IMR-90 (cell line): Measurements from ENCODE around the gene KCTD5. TPM values are rescaled to one million over a fixed set of nuclear protein-coding genes. Genes with fewer than 3 reads are reported as not detected.
A peak's percentile ranks its signal among the peaks of the same experiment; 100 is the strongest.

Source experiments
- ATAC-seq: fragments of 200-7000 bp; cut with Tn5 transposase; 2 replicates; pipeline ENCODE4 v1.9.1; 2020; ENCODE audit warnings: low read depth, mild to moderate bottlenecking, moderate library complexity
- BruUV-seq: library from RNA; stranded (reverse); fragments of 400-500 nt; replicated peaks from 2 replicates; lab custom pipeline; 2021; lab: Mats Ljungman, UMichigan
- CTCF ChIA-PET: fragments of 300-600 bp; formaldehyde crosslinking; extraction: SDS; loops from one replicate; lab custom pipeline; 2021; ENCODE audit warnings: antibody characterized with exemption; lab: Yijun Ruan, JAX
- POLR2A ChIA-PET: fragments of 300-600 bp; sonication (Branson Sonifier 250); formaldehyde crosslinking; loops from one replicate; lab custom pipeline; 2022; ENCODE audit warnings: antibody characterized with exemption; ENCODE audit not compliant: unreplicated experiment; lab: Charles Lee
- DNase-seq: peaks from one replicate; pipeline ENCODE4 v3.0.0; 2013
- H2AFZ ChIP-seq: replicated peaks from 2 replicates; pipeline ENCODE3; 2013; ENCODE audit warnings: low read length, mild to moderate bottlenecking; ENCODE audit not compliant: poor library complexity
- H2AK5ac ChIP-seq: 2 replicates; pipeline ENCODE4 v1.6.1; 2013; ENCODE audit warnings: low read depth, low read length, inconsistent platforms
- H2AK9ac ChIP-seq: replicated peaks from 2 replicates; pipeline ENCODE3; 2013; ENCODE audit warnings: mild to moderate bottlenecking, low read depth, low read length, moderate library complexity; ENCODE audit not compliant: poor library complexity
- H2BK120ac ChIP-seq: 2 replicates; pipeline ENCODE4 v1.6.1; 2013; ENCODE audit warnings: low read depth, low read length, inconsistent platforms
- H2BK15ac ChIP-seq: 3 replicates; pipeline ENCODE4 v1.6.1; 2013; ENCODE audit warnings: low read depth, low read length, inconsistent platforms
- H2BK20ac ChIP-seq: 2 replicates; pipeline ENCODE4 v1.6.1; 2013; ENCODE audit warnings: low read depth, mild to moderate bottlenecking, inconsistent platforms, low read length, moderate library complexity
- H2BK5ac ChIP-seq: 2 replicates; pipeline ENCODE4 v1.6.1; 2013; ENCODE audit warnings: mild to moderate bottlenecking, low read depth, low read length, inconsistent platforms; ENCODE audit not compliant: poor library complexity, severe bottlenecking
- H3K14ac ChIP-seq: replicated peaks from 2 replicates; pipeline ENCODE4 v1.6.1; 2013; ENCODE audit warnings: low read depth, low read length, inconsistent platforms
- H3K18ac ChIP-seq: 2 replicates; pipeline ENCODE4 v1.6.1; 2013; ENCODE audit warnings: low read depth, low read length, control low read depth
- H3K23ac ChIP-seq: 2 replicates; pipeline ENCODE4 v1.6.1; 2013; ENCODE audit warnings: low read depth, low read length, inconsistent platforms
- H3K27ac ChIP-seq: 2 replicates; pipeline ENCODE4 v1.5.1; 2013; ENCODE audit warnings: mild to moderate bottlenecking, control low read depth, low read length; ENCODE audit not compliant: insufficient read depth
- H3K27me3 ChIP-seq: 2 replicates; pipeline ENCODE4 v1.6.1; 2013; ENCODE audit warnings: low read length; ENCODE audit not compliant: control insufficient read depth, insufficient read depth
- H3K36me3 ChIP-seq: 2 replicates; pipeline ENCODE4 v1.6.1; 2013; ENCODE audit warnings: low read length, mixed read lengths; ENCODE audit not compliant: control insufficient read depth, insufficient read depth
- H3K4ac ChIP-seq: 2 replicates; pipeline ENCODE4 v1.6.1; 2013; ENCODE audit warnings: low read depth, low read length, inconsistent platforms
- H3K4me1 ChIP-seq: 2 replicates; pipeline ENCODE4 v1.6.1; 2013; ENCODE audit warnings: low read length, mixed read lengths; ENCODE audit not compliant: control insufficient read depth, insufficient read depth
- H3K4me2 ChIP-seq: 2 replicates; pipeline ENCODE4 v1.6.1; 2013; ENCODE audit warnings: low read depth, mild to moderate bottlenecking, control low read depth, low read length, moderate library complexity
- H3K4me3 ChIP-seq: 2 replicates; pipeline ENCODE4 v1.5.1; 2013; ENCODE audit warnings: low read depth, mild to moderate bottlenecking, control low read depth, low read length, moderate library complexity; ENCODE audit not compliant: insufficient read depth
- H3K56ac ChIP-seq: 2 replicates; pipeline ENCODE4 v1.6.1; 2013; ENCODE audit warnings: low read length, inconsistent platforms; ENCODE audit not compliant: insufficient read depth; ENCODE audit errors: extremely low read depth
- H3K79me1 ChIP-seq, 2 experiments: 2 replicates each; pipeline ENCODE4 v1.6.1; 2013; ENCODE audit warnings: low read length in 2 of 2, inconsistent platforms in 1 of 2, low read depth in 1 of 2
- H3K9ac ChIP-seq: 2 replicates; pipeline ENCODE4 v1.6.1; 2013; ENCODE audit warnings: low read depth, low read length, control low read depth
- H3K9me1 ChIP-seq: 2 replicates; pipeline ENCODE4 v1.6.1; 2013; ENCODE audit warnings: low read length, inconsistent platforms; ENCODE audit not compliant: insufficient read depth
- H3K9me3 ChIP-seq: 2 replicates; pipeline ENCODE4 v1.6.1; 2013; ENCODE audit warnings: low read length; ENCODE audit not compliant: control insufficient read depth, insufficient read depth
- H4K20me1 ChIP-seq: 2 replicates; pipeline ENCODE4 v1.6.1; 2013; ENCODE audit warnings: low read length, inconsistent platforms; ENCODE audit not compliant: insufficient read depth
- H4K5ac ChIP-seq: 2 replicates; pipeline ENCODE4 v1.6.1; 2013; ENCODE audit warnings: mild to moderate bottlenecking, low read depth, low read length, control low read depth
- H4K8ac ChIP-seq, 2 experiments: 2 replicates each; pipeline ENCODE4 v1.6.1; 2013; ENCODE audit warnings: low read depth in 2 of 2, low read length in 2 of 2, control low read depth in 1 of 2, inconsistent platforms in 1 of 2
- H4K91ac ChIP-seq: 2 replicates; pipeline ENCODE4 v1.6.1; 2013; ENCODE audit warnings: low read depth, low read length, inconsistent platforms; ENCODE audit not compliant: insufficient read depth
- BHLHE40 ChIP-seq: fragments of 150-350 bp; IDR thresholded peaks from 2 replicates; pipeline ENCODE4 v1.6.1; 2016; ENCODE audit warnings: mild to moderate bottlenecking, low read depth, low read length
- CEBPB ChIP-seq: IDR thresholded peaks from 2 replicates; pipeline ENCODE4 v1.6.1; 2012; ENCODE audit warnings: low read depth, low read length, improper control_type of control experiment
- CHD1 ChIP-seq: IDR thresholded peaks from 2 replicates; pipeline ENCODE4 v1.6.1; 2012; ENCODE audit warnings: low read depth, low read length, improper control_type of control experiment
- NFE2L2 ChIP-seq: fragments of 150-350 bp; IDR thresholded peaks from 2 replicates; pipeline ENCODE4 v1.6.1; 2016; ENCODE audit warnings: low read depth, mild to moderate bottlenecking, low read length
- POLR2A ChIP-seq: IDR thresholded peaks from 2 replicates; pipeline ENCODE4 v1.6.1; 2012; ENCODE audit warnings: mild to moderate bottlenecking, low read depth, low read length
- RAD21 ChIP-seq: IDR thresholded peaks from 2 replicates; pipeline ENCODE4 v1.6.1; 2012; ENCODE audit warnings: low read length, improper control_type of control experiment
- RCOR1 ChIP-seq: IDR thresholded peaks from 2 replicates; pipeline ENCODE4 v1.6.1; 2012; ENCODE audit warnings: mild to moderate bottlenecking, low read length, improper control_type of control experiment; ENCODE audit not compliant: insufficient replicate concordance
- SMC3 ChIP-seq: fragments of 150-350 bp; IDR thresholded peaks from 2 replicates; pipeline ENCODE4 v1.6.1; 2016; ENCODE audit warnings: low read depth, mild to moderate bottlenecking, antibody characterized with exemption, low read length, moderate library complexity
- USF2 ChIP-seq: fragments of 150-350 bp; IDR thresholded peaks from 2 replicates; pipeline ENCODE4 v1.6.1; 2017; ENCODE audit warnings: mild to moderate bottlenecking, antibody characterized with exemption, low read length, low read depth
- WGBS, 2 experiments: methylation state at CpG; one replicate each; pipeline versions ENCODE4 v1.1.5 to v1.1.7; 2013; ENCODE audit warnings: missing lambda C conversion rate in 2 of 2; ENCODE audit not compliant: insufficient read length in 1 of 2; ENCODE audit errors: extremely low coverage in 2 of 2; 5-methylcytosine and 5-hydroxymethylcytosine counted together
- dilution Hi-C: fragments of 300-500 bp; cut with HindIII; formaldehyde crosslinking; loops from one replicate; pipeline ENCODE4 v1.14.3; 2018; ENCODE audit warnings: low sequenced_read_pairs; ENCODE audit not compliant: unreplicated experiment
- in situ Hi-C: fragments of 300-500 bp; cut with MboI; formaldehyde crosslinking; loops from 3 replicates; pipeline ENCODE4 v1.14.3; 2019; ENCODE audit warnings: low sequenced_read_pairs, inconsistent platforms, mixed read lengths
- intact Hi-C: fragments of 100-400 bp; cut with micrococcal nuclease; formaldehyde crosslinking; loops from 2 replicates; pipeline ENCODE4 v1.10.0; 2022
- polyA plus RNA-seq, 3 experiments: library from polyadenylated mRNA; depleted of rRNA; stranded (reverse); fragments of >200 nt; gene quantifications; 2 replicates each; pipeline ENCODE4 v1.2.3, GENCODE V29; 2012; ENCODE audit warnings: low replicate concordance in 1 of 3
- total RNA-seq: library from RNA; depleted of rRNA; stranded (reverse); fragments of >200 nt; gene quantifications from 2 replicates; pipeline ENCODE4 v1.2.3, GENCODE V29; 2012
- TF ChIP-seq, protein P1 (sequence below): conservative IDR thresholded peaks from 2 replicates; pipeline ENCODE4 v1.5.1; 2012; ENCODE audit warnings: mild to moderate bottlenecking, low read depth, low read length, improper control_type of control experiment

Gene KCTD5
- total and polyA plus RNA-seq, 2 of the 4 experiments (the other 2 are of a cell fraction): 17.2 to 56.2 TPM

- H3K4me2 ChIP-seq: no peak overlapping the region
- H2AFZ ChIP-seq: peak overlapping the region; percentile 51
- no peak overlapping the region for H2BK15ac ChIP-seq
- in situ Hi-C loops (no loop called here), intact Hi-C loops (no loop called here), dilution Hi-C loops (no loop called here)
- H3K9me1 ChIP-seq: peaks cover 3% of the 10 kb centered on the region
- H3K79me1 ChIP-seq: peaks cover 10 to 44% of the 10 kb centered on the region in 2 experiments
- no peak overlapping the region for H3K18ac ChIP-seq
- H2AK5ac ChIP-seq: no peak overlapping the region
- DNase-seq: peak; percentile 52
- no peaks in the 10 kb centered on the region for H3K27me3 ChIP-seq
- H2BK20ac ChIP-seq: no peak overlapping the region
- H4K5ac ChIP-seq: no peak overlapping the region
- WGBS, 2 experiments: 73% methylated on average over 9 of the region's 24 CpGs; no CpG with 5 or more reads in 1 of the 2 experiments
- H2BK120ac ChIP-seq: no peak overlapping the region
- H2AK9ac ChIP-seq: no peak overlapping the region
- no peak overlapping the region for H4K8ac ChIP-seq
- CTCF ChIA-PET: no interaction called here
- TF ChIP-seq USF2 (peak; percentile 76), RCOR1 (no peak), RAD21 (no peak), BHLHE40 (peak; percentile 18; the same call in 1 of the 2 replicates), CEBPB (no peak), POLR2A (no peak), SMC3 (no peak), CHD1 (no peak), NFE2L2 (no peak)
- TF ChIP-seq, protein P1, sequence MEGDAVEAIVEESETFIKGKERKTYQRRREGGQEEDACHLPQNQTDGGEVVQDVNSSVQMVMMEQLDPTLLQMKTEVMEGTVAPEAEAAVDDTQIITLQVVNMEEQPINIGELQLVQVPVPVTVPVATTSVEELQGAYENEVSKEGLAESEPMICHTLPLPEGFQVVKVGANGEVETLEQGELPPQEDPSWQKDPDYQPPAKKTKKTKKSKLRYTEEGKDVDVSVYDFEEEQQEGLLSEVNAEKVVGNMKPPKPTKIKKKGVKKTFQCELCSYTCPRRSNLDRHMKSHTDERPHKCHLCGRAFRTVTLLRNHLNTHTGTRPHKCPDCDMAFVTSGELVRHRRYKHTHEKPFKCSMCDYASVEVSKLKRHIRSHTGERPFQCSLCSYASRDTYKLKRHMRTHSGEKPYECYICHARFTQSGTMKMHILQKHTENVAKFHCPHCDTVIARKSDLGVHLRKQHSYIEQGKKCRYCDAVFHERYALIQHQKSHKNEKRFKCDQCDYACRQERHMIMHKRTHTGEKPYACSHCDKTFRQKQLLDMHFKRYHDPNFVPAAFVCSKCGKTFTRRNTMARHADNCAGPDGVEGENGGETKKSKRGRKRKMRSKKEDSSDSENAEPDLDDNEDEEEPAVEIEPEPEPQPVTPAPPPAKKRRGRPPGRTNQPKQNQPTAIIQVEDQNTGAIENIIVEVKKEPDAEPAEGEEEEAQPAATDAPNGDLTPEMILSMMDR: no peak
- H3K56ac ChIP-seq: no peak overlapping the region
- H4K91ac ChIP-seq: no peak overlapping the region
- H3K23ac ChIP-seq: no peak overlapping the region
- H3K9ac ChIP-seq: no peak overlapping the region
- peak overlapping the region; percentile 19 for H2BK5ac ChIP-seq
- H3K9me3 ChIP-seq: no peaks in the 10 kb centered on the region
- peaks cover 19% of the 10 kb centered on the region for H3K36me3 ChIP-seq
- peaks cover 6% of the 10 kb centered on the region; the same call in 1 of the 2 replicates for H3K4me1 ChIP-seq
- H3K14ac ChIP-seq: no peak overlapping the region
- H3K4ac ChIP-seq: no peak overlapping the region; the same call in 1 of the 2 replicates
- BruUV-seq: no TSS peak
- peaks cover 39% of the 10 kb centered on the region for H4K20me1 ChIP-seq
- H3K27ac ChIP-seq: no peak overlapping the region
- peak; percentile 73 for ATAC-seq
- POLR2A ChIA-PET: no interaction called here
- H3K4me3 ChIP-seq: no peak overlapping the region
These were observed 10.8 kb downstream of the KCTD5 start for GRCh38 chr16:2692948-2693651.
